Activated CD8-positive, alpha-beta memory T cell treated with anti-CD3 and anti-CD28 coated beads for 4 hours (primary cell): ENCODE results near the gene DIP2C.
"Not testable (repeated sequence)": the region's sequence is repeated elsewhere in the genome, so short reads cannot be mapped to it uniquely, and the experiment has no call there.

Source experiments
- DNase-seq, 2 donors: peaks; one replicate each; pipeline ENCODE4 v3.0.0-alpha.2; 2020; ENCODE audit warnings: low read depth in 2 of 2

DIP2C gene

DNA sequence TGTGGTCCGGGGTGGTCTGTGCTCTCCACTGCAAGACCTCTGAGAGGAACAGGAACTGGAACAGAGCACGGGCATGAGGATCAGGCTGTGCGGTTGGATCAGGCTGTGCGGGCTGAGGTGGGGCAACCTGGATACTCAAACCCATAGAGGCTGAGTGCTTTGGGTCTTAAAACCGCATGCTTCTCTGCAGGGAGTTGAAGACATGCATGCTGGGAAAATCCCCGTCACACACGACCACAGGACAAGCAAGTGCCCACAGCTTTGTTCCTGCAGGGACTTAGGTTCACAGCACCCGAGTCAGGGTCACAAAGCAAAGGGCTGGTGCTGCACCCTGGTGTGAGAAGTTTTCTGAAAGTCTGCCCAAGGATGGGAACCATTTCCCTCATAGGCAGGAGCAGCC is 333.0 kb downstream of the DIP2C start:
- no peak for DNase-seq

DNA sequence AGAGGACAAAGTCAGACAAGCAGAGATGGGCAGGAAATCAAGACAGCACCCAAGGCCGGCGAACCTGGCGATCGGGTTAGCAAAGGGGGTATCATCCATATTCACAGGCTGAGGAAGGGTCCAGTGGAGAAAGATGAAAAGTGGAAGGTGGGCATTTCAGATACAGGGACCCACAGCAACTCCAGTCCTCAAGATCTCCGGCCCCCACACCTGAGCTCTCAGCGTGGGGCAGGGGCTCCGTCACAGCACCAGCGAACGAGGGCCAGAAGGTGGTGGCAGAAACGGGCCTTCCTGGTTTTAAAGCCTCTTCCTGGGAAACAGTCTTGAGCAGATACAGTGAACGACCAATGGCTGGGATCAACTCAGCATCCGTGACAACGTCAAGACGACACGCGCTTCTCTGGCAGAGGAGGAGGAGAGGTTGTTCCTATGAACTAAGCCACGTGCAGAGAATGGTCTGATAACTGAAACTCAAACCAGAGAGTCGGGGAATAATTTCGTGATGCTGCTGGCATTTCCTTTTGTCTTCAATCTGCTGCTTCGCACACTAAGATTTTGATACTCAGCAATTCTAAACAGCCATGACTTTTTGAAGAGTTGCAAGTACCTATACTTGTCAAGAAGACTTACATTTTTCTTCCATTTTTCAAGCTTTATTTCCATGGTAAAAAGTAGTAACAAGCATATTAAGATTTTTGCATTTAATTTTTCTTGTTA is 334.4 kb downstream of the DIP2C start:
- no peak for DNase-seq

DNA sequence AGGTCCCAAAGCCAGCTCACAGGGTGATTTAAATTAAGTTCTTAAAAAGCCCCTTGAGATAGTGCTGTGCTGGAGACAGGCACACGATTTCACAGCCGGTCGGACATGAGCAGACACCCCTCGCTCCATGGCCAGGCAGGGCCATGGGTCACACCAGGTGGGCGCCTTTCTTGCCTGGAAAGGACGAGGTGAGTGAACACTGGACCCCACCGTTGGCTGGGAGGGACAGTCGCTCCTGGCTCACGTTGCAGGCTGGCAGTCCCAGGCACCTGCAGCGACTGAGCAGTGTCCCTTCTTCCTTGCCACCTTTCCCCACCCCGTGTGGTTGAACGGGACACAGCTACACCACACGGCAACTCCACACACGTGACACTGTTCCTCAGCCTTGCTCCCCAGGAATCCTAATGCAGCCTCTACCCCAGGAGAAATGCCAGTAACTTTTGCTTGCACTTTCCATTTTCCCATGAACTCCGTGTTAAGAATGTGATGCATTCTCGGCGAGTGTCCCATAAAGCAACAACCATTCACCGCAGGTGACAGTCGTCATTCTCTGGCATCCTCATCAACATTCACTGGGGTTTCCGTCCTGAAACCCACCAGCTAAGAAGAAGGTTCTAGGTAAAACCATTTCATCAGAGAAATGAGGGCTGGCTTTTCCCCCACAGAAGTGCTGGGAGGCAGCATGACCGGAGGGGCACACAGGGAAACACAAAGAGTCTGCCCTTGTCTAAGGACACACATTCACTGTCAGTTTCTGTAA is 336.8 kb downstream of the DIP2C start:
- no peak for DNase-seq

DNA sequence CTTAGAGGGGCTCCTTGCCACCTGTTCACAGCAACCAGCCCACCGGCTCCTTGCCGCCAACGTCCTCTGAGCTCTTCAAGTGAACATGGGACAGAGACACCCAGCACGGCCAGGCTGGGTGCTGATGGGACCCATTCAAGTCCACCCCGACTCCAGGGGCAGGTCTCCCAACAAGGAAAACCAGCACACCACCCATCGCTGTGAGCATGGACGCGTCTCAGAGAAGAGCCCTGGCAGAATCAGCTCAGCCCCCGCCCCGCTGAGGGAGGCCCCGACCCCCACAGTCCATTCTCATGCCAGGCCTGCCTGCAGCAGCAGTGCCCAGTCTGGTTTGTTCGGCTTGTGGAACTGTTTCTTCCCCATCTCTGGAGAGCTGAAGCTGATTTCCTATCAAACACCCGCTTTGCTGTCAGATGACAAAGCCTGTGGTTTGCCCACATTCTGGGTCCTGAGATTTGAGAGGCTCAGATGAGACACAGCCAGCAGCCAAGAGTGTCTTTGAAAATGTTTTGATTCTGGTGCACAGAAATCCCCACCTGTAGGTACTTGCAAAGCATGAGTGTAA is 337.6 kb downstream of the DIP2C start:
- no peak for DNase-seq

DNA sequence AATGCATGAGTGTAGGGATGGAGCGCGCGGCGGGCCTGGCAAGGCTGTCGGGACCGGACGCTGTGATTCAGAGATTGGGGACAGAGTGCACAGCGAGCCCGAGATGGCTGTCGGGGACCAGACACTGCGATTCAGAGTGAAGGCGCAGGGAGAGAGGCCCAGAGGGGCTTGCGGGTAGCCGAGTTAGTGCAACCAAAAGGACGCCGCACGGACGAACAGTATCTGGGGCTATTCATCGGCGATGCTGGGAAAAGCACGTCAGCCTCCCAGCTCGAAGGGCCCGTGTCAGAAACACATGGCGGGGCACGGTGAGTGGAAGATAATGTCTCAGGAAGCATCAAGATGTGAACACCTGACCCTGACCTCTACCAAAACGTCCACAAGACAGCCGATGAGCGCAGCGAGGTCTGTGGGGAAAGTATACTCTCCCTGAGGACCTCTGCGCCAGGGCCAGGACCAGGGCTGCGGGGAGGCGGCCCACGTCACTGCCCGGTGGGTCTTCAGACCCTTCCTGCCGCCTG is 338.4 kb downstream of the DIP2C start:
- DNase-seq, result no peak

DNA sequence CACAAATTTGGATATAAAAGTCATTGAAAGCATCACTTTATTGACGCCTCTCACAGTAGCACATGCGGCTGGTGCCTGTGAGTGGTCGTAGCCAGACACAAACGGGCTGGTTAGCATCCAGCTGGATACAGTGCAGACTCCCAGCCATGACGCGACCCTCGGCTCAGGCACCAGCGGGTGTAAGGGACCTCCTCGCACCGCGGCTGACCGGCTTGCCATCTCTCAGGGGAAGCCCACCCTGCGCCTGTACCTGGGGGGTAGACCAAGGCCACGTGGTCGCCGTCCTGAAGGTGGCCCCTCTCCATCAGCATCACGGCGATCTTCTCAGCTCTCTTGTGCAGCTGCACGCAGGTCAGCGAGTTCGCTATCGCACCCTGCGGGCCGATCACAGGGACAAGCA is 340.4 kb downstream of the DIP2C start:
- no peak for DNase-seq

DNA sequence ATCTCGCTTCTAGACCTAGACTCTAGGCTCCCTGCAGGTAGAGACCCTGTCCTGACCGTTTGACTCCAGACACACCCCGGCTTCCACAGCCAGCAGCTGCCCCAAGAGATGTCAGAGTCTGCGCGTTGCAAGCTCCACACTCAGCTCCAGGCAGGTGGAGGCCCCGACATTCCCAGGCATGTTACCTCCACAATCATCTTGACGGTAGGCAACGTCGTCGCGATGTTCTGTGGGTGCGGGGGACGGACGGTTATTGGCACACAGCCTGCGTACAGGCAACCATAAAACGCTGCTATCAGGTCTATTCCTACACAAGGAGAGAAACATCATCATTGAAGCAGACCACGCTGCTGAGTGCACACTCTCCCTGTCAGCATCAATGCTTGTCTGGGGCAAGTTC is 341.0 kb downstream of the DIP2C start:
- DNase-seq, result no peak

DNA sequence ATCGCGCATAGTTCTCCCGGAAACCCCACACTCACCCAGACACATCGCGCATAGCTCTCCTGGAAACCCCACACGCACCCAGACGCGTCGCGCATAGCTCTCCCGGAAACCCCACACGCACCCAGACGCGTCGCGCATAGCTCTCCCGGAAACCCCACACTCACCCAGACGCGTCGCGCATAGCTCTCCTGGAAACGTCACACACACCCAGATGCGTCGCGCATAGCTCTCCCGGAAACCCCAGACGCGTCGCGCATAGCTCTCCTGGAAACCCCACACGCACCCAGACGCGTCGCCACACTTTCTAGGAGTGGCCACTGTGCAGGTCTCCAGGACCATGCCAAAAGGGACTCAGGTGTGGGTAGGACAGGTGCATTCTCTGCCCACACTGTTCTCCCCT is 341.7 kb downstream of the DIP2C start:
- not testable (repeated sequence) for DNase-seq

DNA sequence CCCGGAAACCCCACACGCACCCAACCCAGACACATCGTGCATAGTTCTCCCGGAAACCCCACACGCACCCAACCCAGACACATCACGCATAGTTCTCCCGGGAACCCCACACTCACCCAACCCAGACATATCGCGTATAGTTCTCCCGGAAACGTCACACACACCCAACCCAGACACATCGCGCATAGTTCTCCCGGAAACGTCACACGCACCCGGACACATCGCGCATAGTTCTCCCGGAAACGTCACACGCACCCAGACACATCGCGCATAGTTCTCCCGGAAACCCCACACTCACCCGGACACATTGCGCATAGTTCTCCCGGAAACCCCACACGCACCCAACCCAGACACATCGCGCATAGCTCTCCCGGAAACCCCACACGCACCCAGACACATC is 342.3 kb downstream of the DIP2C start:
- DNase-seq, result not testable (repeated sequence)

DNA sequence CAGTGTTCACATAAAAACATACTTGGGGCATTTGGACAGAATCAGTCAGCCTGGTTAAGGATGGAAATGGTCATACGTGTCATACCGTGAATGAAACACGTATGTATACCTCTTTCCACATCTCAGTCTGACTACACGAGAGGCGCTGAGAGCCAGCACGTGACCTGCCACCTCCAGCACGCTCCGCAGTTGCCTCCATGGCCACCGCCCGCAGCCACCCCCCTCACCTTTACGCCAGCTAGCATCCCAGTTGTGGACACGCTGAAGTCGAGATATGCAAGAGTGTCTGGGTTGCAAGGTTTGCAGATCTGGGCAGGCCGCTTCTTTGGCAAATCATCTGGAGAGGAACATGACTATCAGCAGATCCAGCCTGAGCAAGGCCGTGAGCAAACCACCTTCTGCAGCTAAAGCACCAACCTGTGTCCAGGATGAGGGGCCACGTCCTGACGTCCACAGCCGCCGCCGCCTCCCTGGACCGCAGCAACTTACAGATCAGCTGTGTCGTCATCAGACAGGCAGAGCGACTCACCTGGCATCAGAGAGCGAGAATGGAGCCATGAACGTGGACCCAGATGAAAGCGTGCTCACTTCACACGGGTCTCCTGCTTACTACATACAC is 344.8 kb downstream of the DIP2C start:
- no peak for DNase-seq

DNA sequence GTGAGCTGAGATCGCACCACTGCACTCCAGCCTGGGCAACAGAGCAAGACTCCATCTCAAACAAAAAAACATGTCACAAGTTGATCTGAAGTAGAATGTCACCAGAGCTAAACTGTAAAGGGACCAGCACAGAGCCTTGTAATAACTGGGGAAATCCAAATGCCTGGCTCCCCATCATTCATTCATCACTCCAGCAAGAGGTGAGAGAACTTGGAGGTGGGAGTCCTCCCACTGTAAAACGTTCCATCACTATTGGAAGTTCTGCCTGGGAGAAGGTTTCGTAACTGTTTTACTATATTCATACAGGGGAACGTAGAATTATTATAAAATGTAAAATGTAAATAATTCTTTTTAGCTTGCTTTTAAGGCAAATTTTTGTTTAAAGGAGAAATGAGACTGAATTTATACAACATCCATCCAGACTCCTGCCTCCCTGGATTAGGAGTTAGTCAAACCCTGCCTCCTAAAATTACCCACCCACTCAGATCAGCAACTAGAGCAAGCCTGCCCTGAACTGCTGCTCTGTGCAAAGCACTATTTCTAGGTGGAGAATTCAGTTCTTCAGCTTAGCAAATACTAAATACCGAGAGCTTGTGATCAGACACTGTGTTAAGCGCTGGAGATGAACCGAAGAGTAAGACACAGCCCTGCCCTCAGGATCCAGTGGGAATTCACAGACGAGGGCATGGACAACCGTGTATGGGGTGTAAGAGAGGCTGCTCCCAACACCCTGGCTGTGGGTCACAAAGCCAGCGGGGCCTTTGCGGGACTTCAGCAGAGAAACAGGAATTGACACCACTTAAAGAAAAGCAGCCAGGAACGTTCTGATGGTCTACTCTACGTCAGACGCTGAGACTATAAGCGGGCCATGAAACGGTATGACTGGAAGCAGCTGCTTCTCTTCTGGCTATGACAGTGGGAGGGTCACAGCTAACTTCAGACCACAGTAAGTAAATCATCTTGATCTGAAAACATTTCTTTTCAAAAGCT is 345.9 kb downstream of the DIP2C start:
- no peak for DNase-seq

DNA sequence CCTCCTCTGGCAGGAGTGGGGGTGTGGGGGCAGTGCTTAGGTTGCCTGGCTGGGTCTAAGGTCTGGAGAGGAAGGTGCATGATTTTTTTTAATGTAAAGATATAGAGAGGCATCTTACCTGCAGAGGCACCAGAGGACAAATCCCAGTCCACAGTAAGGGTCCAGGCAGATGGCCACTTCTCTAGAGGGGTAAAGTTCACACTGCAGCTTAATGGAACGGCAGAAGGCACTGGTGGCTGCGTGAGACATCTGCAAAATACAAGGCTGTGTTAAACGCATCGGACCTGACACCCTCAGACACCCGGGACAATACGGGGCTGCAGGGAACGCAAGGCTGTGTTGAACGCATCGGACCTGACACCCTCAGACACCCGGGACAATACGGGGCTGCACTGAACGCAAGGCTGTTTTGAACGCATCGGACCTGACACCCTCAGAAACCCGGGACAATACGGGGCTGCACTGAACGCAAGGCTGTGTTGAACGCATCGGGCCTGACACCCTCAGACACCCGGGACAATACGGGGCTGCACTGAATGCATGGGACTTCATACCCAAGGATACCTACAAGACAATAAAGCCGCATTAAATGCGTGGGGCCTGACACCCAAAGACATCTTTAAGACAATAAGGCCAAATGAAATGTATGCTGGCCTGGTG is 348.3 kb downstream of the DIP2C start:
- DNase-seq, result no peak

DNA sequence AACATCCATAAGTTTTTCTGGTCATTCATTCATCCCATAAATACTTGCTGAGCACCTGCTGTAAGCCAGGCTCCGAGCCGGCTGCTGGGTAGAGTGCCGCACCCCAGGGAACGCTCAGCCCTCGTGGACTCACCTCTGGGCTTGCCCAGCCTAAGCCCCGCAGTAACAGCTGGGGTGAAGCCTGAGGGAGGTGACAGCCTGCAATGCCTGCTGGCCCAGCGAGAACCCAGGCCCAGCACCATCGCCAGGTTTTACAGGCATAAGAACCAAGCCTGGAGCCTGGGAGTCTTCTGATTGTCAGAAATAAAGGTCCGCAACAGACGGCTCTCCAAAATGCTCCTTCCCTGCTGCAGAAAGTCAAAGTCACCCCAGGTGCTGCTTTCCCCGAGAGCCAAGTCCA is 348.8 kb downstream of the DIP2C start:
- no peak for DNase-seq

DNA sequence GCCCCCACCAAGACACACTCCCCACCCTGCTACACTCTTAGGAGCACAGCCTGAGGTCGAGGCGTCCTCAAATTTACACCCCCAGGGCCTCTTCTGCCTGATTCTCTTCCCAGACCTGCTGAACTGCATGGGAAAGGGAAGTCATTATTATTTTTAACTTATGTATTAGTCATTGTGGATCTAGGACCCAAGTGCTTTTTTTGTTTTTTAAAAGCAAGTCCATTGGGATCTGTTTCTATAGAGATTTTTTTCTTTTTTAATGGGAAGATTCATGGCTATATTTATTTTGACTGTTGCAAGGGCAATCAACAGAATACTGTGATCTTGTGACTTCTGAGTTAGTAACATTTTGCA is 350.5 kb downstream of the DIP2C start:
- DNase-seq, result no peak

DNA sequence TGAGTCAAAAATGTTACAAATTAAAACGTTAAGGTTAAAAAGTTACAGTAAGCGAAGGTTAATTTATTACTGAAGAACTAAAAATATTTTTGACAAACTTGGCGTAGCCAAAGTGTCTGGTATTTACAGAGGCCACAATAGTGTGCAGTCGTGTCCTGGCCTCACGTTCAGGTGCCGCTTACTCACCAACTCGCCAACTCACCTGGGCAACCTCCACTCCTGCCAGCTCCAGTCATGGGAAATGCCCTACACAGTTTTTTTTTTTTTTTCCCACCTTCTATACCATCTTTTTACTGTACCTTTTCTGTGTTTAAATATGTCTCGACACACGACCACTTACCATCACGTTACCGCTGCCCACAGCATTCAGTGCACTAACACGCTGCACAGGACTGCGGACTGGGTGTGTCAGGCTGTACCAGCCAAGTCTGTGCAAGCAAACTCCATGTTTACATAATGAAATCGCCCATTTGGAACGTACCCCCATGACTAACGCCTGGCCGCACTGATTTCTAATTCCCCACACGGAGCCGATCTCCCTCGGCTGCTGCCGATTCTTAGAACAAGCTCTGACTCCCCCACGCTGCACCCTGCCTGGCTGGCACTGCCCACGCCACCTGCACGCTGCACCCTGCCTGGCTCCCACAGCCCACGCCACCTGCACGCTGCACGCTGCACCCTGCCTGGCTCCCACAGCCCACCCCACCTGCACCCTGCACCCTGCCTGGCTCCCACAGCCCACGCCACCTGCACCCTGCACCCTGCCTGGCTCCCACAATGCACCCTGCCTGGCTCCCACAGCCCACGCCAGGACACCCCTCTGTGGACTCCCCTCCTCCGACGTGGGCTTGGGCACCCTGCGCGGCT is 351.1 kb downstream of the DIP2C start:
- DNase-seq, result no peak

DNA sequence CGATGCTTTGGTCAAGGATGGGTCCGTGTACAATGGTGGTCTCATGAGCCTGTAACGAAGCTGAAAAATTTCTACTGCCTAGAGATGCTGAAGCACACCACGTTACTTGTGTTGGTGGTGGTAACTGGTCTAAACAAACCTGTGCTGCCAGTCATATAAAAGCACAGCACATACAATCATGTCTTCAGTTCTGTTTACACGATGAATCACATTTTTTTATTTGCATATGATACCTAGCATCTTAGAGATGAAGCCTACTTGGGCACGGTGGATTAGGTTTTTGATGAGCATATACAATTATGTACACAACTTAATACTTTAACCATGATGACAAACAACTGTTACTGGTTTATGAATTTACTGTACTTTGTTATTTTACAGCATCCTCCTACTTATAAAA is 353.2 kb downstream of the DIP2C start:
- no peak for DNase-seq

DNA sequence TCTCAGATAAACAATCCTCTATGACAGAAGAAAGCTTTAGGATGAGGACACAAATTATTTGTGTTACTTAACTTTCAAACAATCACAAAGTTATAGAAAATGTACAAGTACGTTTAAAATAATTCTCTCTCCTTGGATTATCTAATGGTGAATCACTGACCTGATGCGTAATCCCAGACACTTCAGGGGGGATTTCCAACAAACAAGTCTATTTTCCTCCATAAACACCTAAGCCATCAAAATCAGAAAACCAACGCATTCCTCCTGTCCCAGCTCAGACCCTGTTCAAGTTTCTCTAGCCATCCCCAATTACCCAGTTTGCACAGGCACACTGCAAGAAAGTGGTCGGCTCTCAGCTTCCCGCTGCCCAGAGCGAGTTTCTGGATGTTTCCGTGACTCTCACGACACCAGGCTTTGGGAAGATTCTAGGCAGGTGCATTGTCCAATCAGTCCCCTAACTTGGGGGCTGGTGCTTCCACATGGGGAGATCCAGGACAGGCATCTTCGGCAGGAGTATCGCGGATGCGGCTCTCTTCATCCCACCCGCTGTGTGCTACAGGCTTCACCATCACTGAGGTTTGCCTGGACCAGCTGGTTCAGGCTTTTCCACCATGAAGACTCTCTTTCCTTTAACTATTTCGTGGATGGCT is 354.2 kb downstream of the DIP2C start:
- DNase-seq, result no peak

DNA sequence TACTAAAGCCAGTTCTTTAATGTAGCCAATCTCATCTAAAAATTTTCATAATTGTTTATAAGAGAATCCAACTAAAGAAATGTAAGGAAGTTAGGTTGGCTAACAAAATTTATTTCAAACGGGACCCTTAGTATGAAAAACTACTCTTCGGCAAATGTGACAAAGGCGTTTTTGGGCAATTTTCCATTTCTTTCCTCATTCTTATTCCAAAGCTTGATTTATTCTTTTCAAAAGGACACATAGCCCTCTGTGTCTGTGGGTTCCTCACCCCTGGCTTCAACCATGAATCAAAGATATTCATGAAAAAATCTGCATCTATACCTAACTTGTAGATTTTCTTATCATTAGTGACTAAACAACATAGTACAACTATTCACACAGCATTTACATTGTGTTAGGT is 358.3 kb downstream of the DIP2C start:
- DNase-seq, result no peak

DNA sequence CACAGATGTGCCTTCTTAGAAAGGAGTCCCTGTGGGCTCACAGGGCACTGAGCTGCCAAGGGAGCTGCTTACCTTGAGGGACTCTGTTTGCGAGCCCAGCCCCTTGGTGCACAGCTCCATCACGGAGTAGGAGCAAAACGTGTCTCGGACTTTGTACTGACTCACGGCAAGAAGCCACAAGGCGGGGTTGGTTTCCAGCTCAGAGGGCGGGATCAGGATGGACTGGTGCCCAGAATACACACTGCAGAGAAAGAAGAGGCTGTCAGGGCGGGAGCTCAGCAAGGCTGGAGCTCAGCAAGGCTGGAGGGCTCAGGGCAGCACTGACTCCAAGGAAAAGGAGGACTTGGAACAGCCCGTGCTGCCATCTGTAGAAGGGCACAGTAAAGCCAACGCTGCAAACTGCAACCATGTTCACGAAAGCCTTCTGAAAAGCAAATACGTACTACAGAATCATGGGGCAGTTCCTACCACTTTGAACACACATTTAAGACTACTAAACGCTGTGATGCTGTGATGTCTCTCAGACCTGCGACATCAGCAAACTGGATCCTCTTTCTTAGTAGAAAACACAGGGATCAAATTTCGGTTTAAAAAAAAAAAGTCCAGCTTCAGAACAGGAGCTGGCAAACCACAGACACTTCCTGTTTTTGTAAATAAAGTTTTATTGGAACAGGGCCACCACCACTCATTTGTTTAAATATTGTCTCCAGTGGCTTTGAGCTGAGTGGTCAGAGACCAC is 359.9 kb downstream of the DIP2C start:
- DNase-seq, result no peak
